HG02759 (cell line): ENCODE measurements around the gene SHPK.

Experiments
- ATAC-seq: cut with Tn5 transposase; IDR thresholded peaks from one replicate; pipeline ENCODE4 v1.9.1; 2021; ENCODE audit warnings: mild to moderate bottlenecking, moderate library complexity; ENCODE audit not compliant: unreplicated experiment

The SHPK gene, protein sequence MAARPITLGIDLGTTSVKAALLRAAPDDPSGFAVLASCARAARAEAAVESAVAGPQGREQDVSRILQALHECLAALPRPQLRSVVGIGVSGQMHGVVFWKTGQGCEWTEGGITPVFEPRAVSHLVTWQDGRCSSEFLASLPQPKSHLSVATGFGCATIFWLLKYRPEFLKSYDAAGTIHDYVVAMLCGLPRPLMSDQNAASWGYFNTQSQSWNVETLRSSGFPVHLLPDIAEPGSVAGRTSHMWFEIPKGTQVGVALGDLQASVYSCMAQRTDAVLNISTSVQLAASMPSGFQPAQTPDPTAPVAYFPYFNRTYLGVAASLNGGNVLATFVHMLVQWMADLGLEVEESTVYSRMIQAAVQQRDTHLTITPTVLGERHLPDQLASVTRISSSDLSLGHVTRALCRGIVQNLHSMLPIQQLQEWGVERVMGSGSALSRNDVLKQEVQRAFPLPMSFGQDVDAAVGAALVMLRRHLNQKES

GRCh38 chr17:3636154-3636907 lies at the start of gene SHPK, which contains the start of gene CTNS:
Gene SHPK (minus strand): TSS chr17:3636250. CDS start chr17:3636219, 31 bp downstream.
Gene CTNS (plus strand): TSS chr17:3636760. CDS start chr17:3640207, 3,447 bp downstream.
- peak; percentile 95 for ATAC-seq

GRCh38 chr17:3685174-3685573 lies 49.1 kb upstream of the SHPK start:
- ATAC-seq: no peak

DNA sequence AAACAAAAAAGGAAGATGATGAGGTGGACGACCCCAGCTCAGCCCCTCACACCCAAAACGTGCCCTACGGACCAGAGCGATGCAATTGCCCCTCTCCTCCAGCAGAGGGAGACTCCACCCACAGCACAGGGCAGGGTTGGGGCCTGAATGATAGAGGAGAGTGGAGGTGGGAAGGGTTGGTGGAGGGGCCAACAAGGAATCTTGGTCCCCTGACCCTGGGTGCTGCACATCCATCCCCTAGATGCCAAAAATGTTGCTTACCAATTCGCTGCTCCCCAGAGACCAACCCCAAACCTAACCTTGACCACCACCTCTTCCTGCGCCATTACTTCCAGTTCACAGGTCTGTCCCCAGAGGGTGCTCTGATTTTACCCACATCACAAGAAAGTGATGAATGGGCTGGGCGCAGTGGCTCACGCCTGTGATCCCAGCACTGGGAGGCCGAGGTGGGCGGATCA lies 47.0 kb upstream of the SHPK start:
- ATAC-seq: no peak

DNA sequence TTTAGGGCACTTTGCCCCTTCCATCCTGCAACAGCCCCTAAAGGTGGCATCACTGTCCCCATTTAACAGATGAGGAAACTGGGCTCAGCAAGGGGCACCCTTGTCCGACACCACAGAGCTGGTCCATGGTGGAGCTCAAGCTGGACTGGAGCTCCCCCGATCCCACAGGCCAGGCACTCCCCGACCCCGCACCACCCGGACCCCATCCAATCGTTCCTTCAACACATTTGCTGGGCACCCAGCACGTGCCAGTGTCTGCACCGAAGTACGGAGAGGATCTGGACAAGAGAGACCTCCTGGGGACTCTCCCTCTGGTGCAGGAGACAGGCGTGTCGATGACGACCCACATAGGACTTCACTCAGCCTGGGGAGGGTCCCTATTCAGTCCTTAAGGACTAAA lies 46.0 kb upstream of the SHPK start:
- no peak for ATAC-seq

GRCh38 chr17:3681565-3681964 lies 45.5 kb upstream of the SHPK start:
- no peak for ATAC-seq

GRCh38 chr17:3681057-3681456 lies 45.0 kb upstream of the SHPK start:
- ATAC-seq: no peak

DNA sequence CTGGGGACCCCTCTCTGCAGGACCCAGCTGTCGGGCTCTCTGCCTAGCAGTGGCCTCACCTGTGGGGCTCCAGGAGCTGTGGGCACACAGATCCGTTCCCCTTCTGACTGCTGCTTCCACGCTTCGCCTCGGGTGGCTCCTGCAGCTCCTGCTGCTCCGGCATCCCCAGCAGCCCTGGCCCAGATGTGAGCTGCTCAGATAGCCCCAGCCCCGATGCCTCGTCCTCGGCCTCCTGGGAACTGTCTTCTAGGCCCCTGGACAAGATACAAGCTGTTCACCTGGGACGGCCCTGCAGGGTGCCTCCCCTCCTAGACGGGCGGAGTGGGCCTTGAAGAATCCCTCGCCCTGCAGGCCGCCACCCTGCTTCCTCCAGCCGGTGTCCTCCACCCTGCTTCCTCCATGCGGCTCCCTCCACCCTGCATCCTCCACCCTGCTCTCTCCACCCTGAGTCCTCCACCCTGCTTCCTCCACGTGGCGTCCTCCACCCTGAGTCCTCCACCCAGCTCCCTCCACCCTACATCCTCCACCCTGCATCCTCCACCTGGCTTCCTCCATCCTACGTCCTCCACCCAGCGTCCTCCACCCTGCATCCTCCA lies 43.6 kb upstream of the SHPK start:
- ATAC-seq: no peak

- ATAC-seq: no peak
Measured at GRCh38 chr17:3678821-3679530, 42.9 kb upstream of the SHPK start.

GRCh38 chr17:3678095-3678820 lies 42.2 kb upstream of the SHPK start:
- ATAC-seq: no peak

- ATAC-seq: no peak
Measured at GRCh38 chr17:3675886-3676285, 39.8 kb upstream of the SHPK start.

DNA sequence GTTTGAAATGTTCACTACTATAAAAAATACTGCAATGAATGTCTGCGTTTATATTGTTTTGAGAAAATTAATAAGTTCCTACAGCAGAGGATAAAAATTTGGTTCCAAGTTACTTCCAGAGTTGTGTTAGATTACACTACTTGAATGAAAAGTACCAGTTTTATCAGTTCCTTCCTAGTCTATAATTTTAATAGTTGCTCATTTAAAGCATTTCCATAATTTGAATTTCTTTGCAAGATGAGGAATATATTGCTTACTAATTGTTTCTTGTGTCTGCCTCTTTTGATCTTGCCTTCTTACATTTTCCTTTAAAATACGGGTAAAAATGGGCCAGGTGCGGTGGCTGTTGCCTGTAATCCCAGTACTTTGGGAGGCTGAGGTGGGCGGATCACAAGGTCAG lies 36.5 kb upstream of the SHPK start:
- ATAC-seq: no peak

- no peak for ATAC-seq
Measured at GRCh38 chr17:3669548-3669947, 33.5 kb upstream of the SHPK start.

DNA sequence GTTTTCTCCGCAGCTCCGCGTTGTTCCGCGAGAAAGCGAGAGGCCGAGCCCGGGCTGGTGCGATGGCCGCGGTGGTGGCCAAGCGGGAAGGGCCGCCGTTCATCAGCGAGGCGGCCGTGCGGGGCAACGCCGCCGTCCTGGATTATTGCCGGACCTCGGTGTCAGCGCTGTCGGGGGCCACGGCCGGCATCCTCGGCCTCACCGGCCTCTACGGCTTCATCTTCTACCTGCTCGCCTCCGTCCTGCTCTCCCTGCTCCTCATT lies 33.0 kb upstream of the SHPK start:
- ATAC-seq: peak; percentile 3

DNA sequence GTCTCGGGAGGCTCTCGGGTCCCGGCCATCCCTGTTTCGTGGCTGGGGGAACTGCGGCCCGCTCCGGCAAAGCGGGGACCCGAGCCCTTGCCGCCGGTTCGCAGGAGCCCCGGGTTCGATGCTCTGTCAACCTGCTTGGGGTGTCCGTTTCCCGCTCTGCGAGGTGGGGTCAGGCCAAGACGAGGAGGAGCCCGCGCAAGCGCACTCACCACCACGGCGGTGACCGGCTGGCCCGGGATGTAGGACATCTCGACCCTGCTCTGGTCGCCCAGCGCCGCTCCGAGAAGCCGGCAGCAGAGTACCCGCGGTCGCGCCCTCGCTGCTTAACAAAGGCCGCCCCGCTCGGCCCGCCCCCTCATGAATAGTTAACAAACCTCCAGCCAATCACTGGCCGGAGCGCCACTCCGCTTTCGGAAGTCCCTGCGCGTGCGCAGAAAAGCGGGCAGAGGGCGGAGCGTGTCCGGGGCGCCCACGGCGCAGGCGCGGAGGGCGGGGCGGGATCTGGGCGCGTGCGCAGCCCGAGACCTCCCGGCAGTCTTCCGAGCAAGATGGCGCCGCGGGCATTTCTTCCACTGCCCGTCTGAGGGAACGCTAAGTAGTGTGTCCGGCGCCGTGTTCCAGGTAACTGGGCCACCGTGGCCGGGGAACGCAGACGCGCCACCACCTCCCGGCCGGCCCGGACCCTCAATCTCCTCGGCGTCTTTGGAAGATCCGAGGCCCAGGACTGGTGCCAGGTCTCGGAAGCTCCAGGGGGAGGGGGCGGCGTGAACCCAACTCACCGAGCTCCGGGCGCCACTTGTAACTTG lies 32.4 kb upstream of the SHPK start, which contains the start of the genes EMC6 and TAX1BP3:
Gene EMC6, plus strand, starts transcription at position 534 of the 806 bp plus-strand sequence. CDS start 335 bp downstream, outside the sequence.
Gene TAX1BP3, minus strand, starts transcription at position 300 of the 806 bp plus-strand sequence. Its CDS starts 52 bp downstream, at position 248.
- ATAC-seq: peak; percentile 86

DNA sequence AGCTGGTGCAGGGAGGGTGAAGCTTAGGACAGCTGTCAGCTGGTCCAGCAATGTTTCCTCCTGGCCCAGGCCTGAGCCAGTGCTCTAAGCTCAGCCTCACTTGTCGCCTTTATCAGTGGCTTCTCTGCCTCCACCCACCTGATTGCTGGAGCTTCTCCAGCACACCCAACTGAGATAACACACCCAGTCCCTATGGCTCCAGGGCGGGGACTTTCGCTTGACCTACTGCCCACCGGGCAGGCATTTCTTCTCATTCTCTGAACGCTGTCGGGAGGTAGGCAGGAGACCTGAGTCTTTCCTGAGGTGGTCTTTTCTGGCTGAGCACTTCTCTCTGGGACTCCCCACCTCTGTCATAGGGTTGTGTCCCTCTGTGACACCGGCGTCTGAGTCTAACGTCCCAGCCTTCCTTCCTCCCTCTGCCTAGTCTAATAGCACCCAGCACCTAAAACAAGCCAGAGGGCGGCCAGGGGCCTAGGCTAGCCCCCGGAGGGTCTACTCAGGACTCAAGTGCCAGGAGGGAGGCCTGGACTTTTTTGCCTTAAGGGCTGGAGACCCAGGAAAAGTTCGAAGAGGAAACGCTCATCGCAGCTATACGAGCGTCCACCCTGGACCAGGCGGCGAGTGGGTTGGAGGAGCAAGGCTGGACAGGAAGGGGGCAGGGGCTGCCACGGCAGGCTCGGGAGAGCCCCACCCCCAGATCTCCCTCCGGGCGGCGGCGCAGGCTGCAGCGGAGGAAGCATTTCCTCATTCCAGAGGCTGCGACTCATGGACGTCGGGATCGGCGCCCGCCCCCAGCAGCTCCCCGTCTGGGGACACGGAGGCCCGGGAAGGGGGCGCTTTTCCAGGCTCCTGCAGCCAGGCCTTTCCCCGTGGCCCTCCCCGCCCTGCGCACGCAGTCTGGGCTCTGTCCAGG lies 31.6 kb upstream of the SHPK start:
- ATAC-seq: peak; percentile 3

- ATAC-seq: no peak
Measured at GRCh38 chr17:3666516-3666915, 30.5 kb upstream of the SHPK start.

DNA sequence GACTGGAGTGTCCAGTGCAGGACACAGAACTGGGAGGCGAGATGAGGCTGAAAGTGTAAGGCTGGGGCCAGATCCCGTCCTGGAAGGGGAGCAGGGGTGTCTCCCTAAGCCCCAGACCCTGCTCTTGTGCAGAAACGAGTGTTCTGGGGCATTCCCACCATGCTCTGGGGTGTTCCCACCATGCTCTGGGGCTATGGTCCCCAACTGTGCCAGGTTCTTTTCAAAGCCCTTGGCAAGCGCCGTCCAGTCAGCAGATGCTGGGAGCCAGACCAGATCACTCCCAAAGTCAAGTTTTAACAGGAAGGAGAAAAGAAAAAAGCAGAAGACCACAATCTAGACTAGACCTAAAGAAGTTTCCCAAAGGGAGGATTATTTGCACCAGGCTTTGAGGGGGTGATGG lies 29.8 kb upstream of the SHPK start:
- ATAC-seq: no peak
